ENCODE data around the gene ZBTB17.
A peak's percentile ranks its signal among the peaks of the same experiment; 100 is the strongest.

Gene ZBTB17

GRCh38 chr1:16018308-16018707 is 42.4 kb upstream of the ZBTB17 start:
- no peak overlapping the region for H2AFZ ChIP-seq (ENCODE audit: low read depth, low read length)

DNA sequence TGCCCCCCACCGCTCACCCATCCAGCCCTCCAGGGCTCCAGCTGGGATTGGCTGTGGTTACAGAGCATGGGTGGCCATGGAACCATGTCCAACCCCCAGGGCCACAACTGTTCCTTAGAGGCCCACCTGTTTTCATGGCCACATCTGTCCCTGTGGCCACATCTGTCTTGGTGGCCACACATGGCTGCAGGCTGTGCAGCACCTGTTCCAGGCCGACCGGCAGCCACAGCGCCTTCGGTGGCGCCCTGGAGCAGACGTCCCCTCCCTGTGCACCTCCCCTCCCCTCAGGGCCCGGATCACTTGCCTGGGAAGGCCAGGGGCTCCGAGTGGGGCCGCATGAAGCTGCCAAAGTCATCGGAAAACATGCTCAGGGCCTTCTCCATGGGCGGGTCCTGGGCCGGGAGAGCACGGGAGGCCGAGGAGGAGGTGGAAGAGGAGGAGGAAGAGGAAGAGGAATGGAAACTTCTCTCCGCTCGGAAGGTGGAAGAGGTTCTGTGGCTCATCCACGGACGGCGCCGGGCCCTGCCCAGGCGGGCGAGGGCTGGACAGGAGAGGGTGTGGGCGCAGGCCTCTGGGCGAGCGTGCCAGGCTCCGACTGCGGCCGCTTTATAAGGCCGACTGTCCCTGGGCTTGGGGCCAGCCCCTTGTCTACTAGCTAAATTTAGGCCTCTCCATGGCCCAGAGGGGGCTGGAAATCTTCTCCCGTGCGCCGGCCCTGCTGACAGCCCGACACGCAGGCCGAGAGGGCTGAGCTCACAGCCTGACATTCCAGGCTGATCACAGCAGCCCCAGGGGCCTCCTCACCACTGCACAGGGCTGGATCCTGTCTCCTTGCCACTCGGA is 41.8 kb upstream of the ZBTB17 start, which contains the start of gene HSPB7:
HSPB7 (minus strand) TSS at position 583 of the 843 bp plus-strand sequence; CDS start at position 503, 80 bp downstream.
- peaks cover 12% of the 10 kb centered on the region for H3K4me1 ChIP-seq (ENCODE audit: low read length)
- no peaks in the 10 kb centered on the region for H3K36me3 ChIP-seq (replicated peaks; ENCODE audit: low read depth, low read length)
- no peaks in the 10 kb centered on the region for H4K20me1 ChIP-seq (ENCODE audit: insufficient read depth, low read length)
- H3K79me2 ChIP-seq (ENCODE audit: low read length), result no peaks in the 10 kb centered on the region
- TF ChIP-seq CTCF (IDR thresholded peaks at IDR 0.05; ENCODE audit: low read depth, low read length), result no peak; the same call in 1 of the 2 replicates
- TF ChIP-seq EZH2phosphoT487 (IDR thresholded peaks at IDR 0.05; ENCODE audit: low read depth), result no peak
- H3K4me3 ChIP-seq (ENCODE audit: low read length), result no peak within 1 kb of the TSS
- no peak within 1 kb of the TSS for H3K9ac ChIP-seq (ENCODE audit: low read length)
- H2AFZ ChIP-seq (ENCODE audit: low read depth, low read length), result no peak within 1 kb of the TSS
- no peak within 1 kb of the TSS for H3K27ac ChIP-seq (ENCODE audit: low read length)
- H3K4me2 ChIP-seq (ENCODE audit: low read length), result peak within 1 kb of the TSS; percentile 30
- H3K9me3 ChIP-seq (ENCODE audit: insufficient read depth, low read length), result no peaks in the 10 kb centered on the region
- H3K27me3 ChIP-seq (ENCODE audit: low read depth, low read length), result no peaks in the 10 kb centered on the region; the same call in 1 of the 2 replicates

More at GRCh38 chr1:16018308-16018707, 42.4 kb upstream of the ZBTB17 start:
- Histone ChIP-seq H3K27ac (ENCODE audit: low read length) (no peak overlapping the region), H4K20me1 (ENCODE audit: insufficient read depth, low read length) (no peaks in the 10 kb centered on the region), H3K9me3 (ENCODE audit: insufficient read depth, low read length) (no peaks in the 10 kb centered on the region), H3K4me2 (ENCODE audit: low read length) (no peak overlapping the region), H3K4me3 (ENCODE audit: low read length) (no peak overlapping the region), H3K79me2 (ENCODE audit: low read length) (no peaks in the 10 kb centered on the region), H3K4me1 (ENCODE audit: low read length) (peaks cover 12% of the 10 kb centered on the region), H3K9ac (ENCODE audit: low read length) (no peak overlapping the region), H3K27me3 (ENCODE audit: low read depth, low read length) (no peaks in the 10 kb centered on the region; the same call in 1 of the 2 replicates), H3K36me3 (replicated peaks; ENCODE audit: low read depth, low read length) (no peaks in the 10 kb centered on the region)
- TF ChIP-seq EZH2phosphoT487 (IDR thresholded peaks at IDR 0.05; ENCODE audit: low read depth) (no peak), CTCF (IDR thresholded peaks at IDR 0.05; ENCODE audit: low read depth, low read length) (no peak)

GRCh38 chr1:16017076-16017460 is 41.2 kb upstream of the ZBTB17 start:
- no peak overlapping the region for H3K9ac ChIP-seq (ENCODE audit: low read length)
- H3K27ac ChIP-seq (ENCODE audit: low read length), result no peak overlapping the region
- no peak overlapping the region for H2AFZ ChIP-seq (ENCODE audit: low read depth, low read length)

More at GRCh38 chr1:16017076-16017460, 41.2 kb upstream of the ZBTB17 start:
- H3K79me2 ChIP-seq (ENCODE audit: low read length), result no peaks in the 10 kb centered on the region
- H3K36me3 ChIP-seq (replicated peaks; ENCODE audit: low read depth, low read length), result no peaks in the 10 kb centered on the region
- peaks cover 12% of the 10 kb centered on the region for H3K4me1 ChIP-seq (ENCODE audit: low read length)
- H4K20me1 ChIP-seq (ENCODE audit: insufficient read depth, low read length), result no peaks in the 10 kb centered on the region
- no peaks in the 10 kb centered on the region; the same call in 1 of the 2 replicates for H3K27me3 ChIP-seq (ENCODE audit: low read depth, low read length)
- TF ChIP-seq CTCF (IDR thresholded peaks at IDR 0.05; ENCODE audit: low read depth, low read length) (no peak), EZH2phosphoT487 (IDR thresholded peaks at IDR 0.05; ENCODE audit: low read depth) (no peak)
- H3K4me3 ChIP-seq (ENCODE audit: low read length), result no peak overlapping the region
- H3K9me3 ChIP-seq (ENCODE audit: insufficient read depth, low read length), result no peaks in the 10 kb centered on the region
- 0 out of 2 replicates have a peak overlapping the region, but pooled peaks have one; percentile 30 for H3K4me2 ChIP-seq (ENCODE audit: low read length)
